ENCODE data around the gene FAM222B.
"Not testable (repeated sequence)": the region's sequence is repeated elsewhere in the genome, so short reads cannot be mapped to it uniquely, and the experiment has no call there.

Gene FAM222B

GRCh38 chr17:28737770-28738679, 104.6 kb downstream of the FAM222B start:
- Histone ChIP-seq H3K27me3 (ENCODE audit: insufficient read depth, low read length) (no peaks in the 10 kb centered on the region), H3K4me3 (ENCODE audit: low read depth, low read length) (no peak overlapping the region), H3K36me3 (ENCODE audit: insufficient read depth, low read length) (no peaks in the 10 kb centered on the region), H2AFZ (ENCODE audit: low read length, unreplicated experiment) (no peak overlapping the region), H3K4me1 (ENCODE audit: control insufficient read depth, insufficient read depth, low read length, unreplicated experiment) (peaks cover 5% of the 10 kb centered on the region), H3K27ac (ENCODE audit: low read depth, low read length) (no peak overlapping the region), H3K79me2 (ENCODE audit: control insufficient read depth, insufficient read depth, low read length, unreplicated experiment) (no peaks in the 10 kb centered on the region)

GRCh38 chr17:28737316-28737715, 105.3 kb downstream of the FAM222B start:
- no peaks in the 10 kb centered on the region for H3K4me1 ChIP-seq (ENCODE audit: control insufficient read depth, insufficient read depth, low read length, unreplicated experiment)
- H3K27me3 ChIP-seq (ENCODE audit: insufficient read depth, low read length) = no peaks in the 10 kb centered on the region
- no peak overlapping the region for H3K27ac ChIP-seq (ENCODE audit: low read depth, low read length)
- H3K36me3 ChIP-seq (ENCODE audit: insufficient read depth, low read length) = no peaks in the 10 kb centered on the region
- no peak overlapping the region for H2AFZ ChIP-seq (ENCODE audit: low read length, unreplicated experiment)
- H3K4me3 ChIP-seq (ENCODE audit: low read depth, low read length) = no peak overlapping the region
- H3K79me2 ChIP-seq (ENCODE audit: control insufficient read depth, insufficient read depth, low read length, unreplicated experiment) = no peaks in the 10 kb centered on the region

GRCh38 chr17:28735913-28736769, 106.4 kb downstream of the FAM222B start:
- not testable (repeated sequence) for H3K27ac ChIP-seq (ENCODE audit: low read depth, low read length); H3K79me2 ChIP-seq (ENCODE audit: control insufficient read depth, insufficient read depth, low read length, unreplicated experiment); H3K36me3 ChIP-seq (ENCODE audit: insufficient read depth, low read length); H2AFZ ChIP-seq (ENCODE audit: low read length, unreplicated experiment); H3K4me3 ChIP-seq (ENCODE audit: low read depth, low read length); H3K27me3 ChIP-seq (ENCODE audit: insufficient read depth, low read length); H3K4me1 ChIP-seq (ENCODE audit: control insufficient read depth, insufficient read depth, low read length, unreplicated experiment)

GRCh38 chr17:28735242-28735722, 107.3 kb downstream of the FAM222B start:
- Histone ChIP-seq H3K27ac (ENCODE audit: low read depth, low read length) (no peak overlapping the region), H3K4me3 (ENCODE audit: low read depth, low read length) (no peak overlapping the region), H3K79me2 (ENCODE audit: control insufficient read depth, insufficient read depth, low read length, unreplicated experiment) (no peaks in the 10 kb centered on the region), H3K4me1 (ENCODE audit: control insufficient read depth, insufficient read depth, low read length, unreplicated experiment) (no peaks in the 10 kb centered on the region), H3K27me3 (ENCODE audit: insufficient read depth, low read length) (no peaks in the 10 kb centered on the region), H2AFZ (ENCODE audit: low read length, unreplicated experiment) (no peak overlapping the region), H3K36me3 (ENCODE audit: insufficient read depth, low read length) (no peaks in the 10 kb centered on the region)

GRCh38 chr17:28734712-28735241, 107.8 kb downstream of the FAM222B start:
- H3K27ac ChIP-seq (ENCODE audit: low read depth, low read length) = no peak overlapping the region
- H3K4me1 ChIP-seq (ENCODE audit: control insufficient read depth, insufficient read depth, low read length, unreplicated experiment) = no peaks in the 10 kb centered on the region

GRCh38 chr17:28733346-28733745, 109.2 kb downstream of the FAM222B start:
- Histone ChIP-seq H3K4me1 (ENCODE audit: control insufficient read depth, insufficient read depth, low read length, unreplicated experiment) (no peaks in the 10 kb centered on the region), H3K4me3 (ENCODE audit: low read depth, low read length) (no peak overlapping the region), H2AFZ (ENCODE audit: low read length, unreplicated experiment) (no peak overlapping the region), H3K27me3 (ENCODE audit: insufficient read depth, low read length) (no peaks in the 10 kb centered on the region), H3K36me3 (ENCODE audit: insufficient read depth, low read length) (no peaks in the 10 kb centered on the region), H3K79me2 (ENCODE audit: control insufficient read depth, insufficient read depth, low read length, unreplicated experiment) (no peaks in the 10 kb centered on the region), H3K27ac (ENCODE audit: low read depth, low read length) (no peak overlapping the region)

More at GRCh38 chr17:28734712-28735241, 107.8 kb downstream of the FAM222B start:
- Histone ChIP-seq H2AFZ (ENCODE audit: low read length, unreplicated experiment) (no peak overlapping the region), H3K79me2 (ENCODE audit: control insufficient read depth, insufficient read depth, low read length, unreplicated experiment) (no peaks in the 10 kb centered on the region), H3K36me3 (ENCODE audit: insufficient read depth, low read length) (no peaks in the 10 kb centered on the region), H3K4me3 (ENCODE audit: low read depth, low read length) (no peak overlapping the region), H3K27me3 (ENCODE audit: insufficient read depth, low read length) (no peaks in the 10 kb centered on the region)

GRCh38 chr17:28729950-28730330, 112.7 kb downstream of the FAM222B start:
- peaks cover 4% of the 10 kb centered on the region for H3K4me1 ChIP-seq (ENCODE audit: control insufficient read depth, insufficient read depth, low read length, unreplicated experiment)
- no peaks in the 10 kb centered on the region for H3K36me3 ChIP-seq (ENCODE audit: insufficient read depth, low read length)
- no peak overlapping the region for H2AFZ ChIP-seq (ENCODE audit: low read length, unreplicated experiment)
- H3K27me3 ChIP-seq (ENCODE audit: insufficient read depth, low read length) = no peaks in the 10 kb centered on the region
- H3K4me3 ChIP-seq (ENCODE audit: low read depth, low read length) = no peak overlapping the region
- no peaks in the 10 kb centered on the region for H3K79me2 ChIP-seq (ENCODE audit: control insufficient read depth, insufficient read depth, low read length, unreplicated experiment)
- H3K27ac ChIP-seq (ENCODE audit: low read depth, low read length) = no peak overlapping the region

- Histone ChIP-seq H2AFZ (ENCODE audit: low read length, unreplicated experiment) (peak within 1 kb of the TSS; percentile 51), H3K36me3 (ENCODE audit: insufficient read depth, low read length) (0 out of 2 replicates have a peak, but pooled peaks cover under 1% of the 10 kb centered on the region), H3K27me3 (ENCODE audit: insufficient read depth, low read length) (no peaks in the 10 kb centered on the region), H3K27ac (ENCODE audit: low read depth, low read length) (peak within 1 kb of the TSS; percentile 92), H3K4me1 (ENCODE audit: control insufficient read depth, insufficient read depth, low read length, unreplicated experiment) (peaks cover 16% of the 10 kb centered on the region), H3K79me2 (ENCODE audit: control insufficient read depth, insufficient read depth, low read length, unreplicated experiment) (no peaks in the 10 kb centered on the region), H3K4me3 (ENCODE audit: low read depth, low read length) (peak within 1 kb of the TSS; percentile 89)
These were observed 114.0 kb downstream of the FAM222B start, which contains the start of gene NEK8 for GRCh38 chr17:28728364-28729200. Gene NEK8 (plus strand): TSS chr17:28728788. CDS start chr17:28728814, 26 bp downstream.

- H3K27ac ChIP-seq (ENCODE audit: low read depth, low read length) = peak overlapping the region; percentile 92
- peak overlapping the region; percentile 44 for H2AFZ ChIP-seq (ENCODE audit: low read length, unreplicated experiment)
- H3K4me3 ChIP-seq (ENCODE audit: low read depth, low read length) = peak overlapping the region; percentile 89
- H3K4me1 ChIP-seq (ENCODE audit: control insufficient read depth, insufficient read depth, low read length, unreplicated experiment) = peaks cover 23% of the 10 kb centered on the region
- H3K27me3 ChIP-seq (ENCODE audit: insufficient read depth, low read length) = no peaks in the 10 kb centered on the region
- peaks cover 16% of the 10 kb centered on the region for H3K79me2 ChIP-seq (ENCODE audit: control insufficient read depth, insufficient read depth, low read length, unreplicated experiment)
- H3K36me3 ChIP-seq (ENCODE audit: insufficient read depth, low read length) = peaks cover 15% of the 10 kb centered on the region
These were observed 115.7 kb downstream of the FAM222B start for GRCh38 chr17:28726627-28727491.
